ENCODE results near the gene PAQR9. TPM values are rescaled to one million over a fixed set of nuclear protein-coding genes. Genes with fewer than 3 reads are reported as not detected.

Gene PAQR9
- total and polyA plus RNA-seq, 2 of the 13 experiments (the other 11 are each of a cell fraction or from before 2014, with no cell fraction given) = 3.7 to 10.3 TPM

GRCh38 chr3:142941373-142942123 lies 21.9 kb downstream of the PAQR9 start (continued):
- no peak for TF ChIP-seq GMEB2 (CRISPR knock-in tag; IDR thresholded peaks at IDR 0.05; ENCODE audit: low read depth)
- peak; percentile 31; the same call in 1 of the 2 replicates for TF ChIP-seq EHMT2 (IDR thresholded peaks at IDR 0.05; ENCODE audit: borderline replicate concordance, low read depth, low read length)
- peak; percentile 97; the same call in 1 of the 2 replicates for TF ChIP-seq ERF (CRISPR knock-in tag; IDR thresholded peaks at IDR 0.05)
- peak; percentile 57; the same call in 1 of the 2 replicates for TF ChIP-seq SNAPC4 (CRISPR knock-in tag; IDR thresholded peaks at IDR 0.05)
- TF ChIP-seq HIC2 (CRISPR knock-in tag; IDR thresholded peaks at IDR 0.05; ENCODE audit: low read depth) = no peak
- TF ChIP-seq RNF219 (CRISPR knock-in tag; IDR thresholded peaks at IDR 0.05) = no peak
- peak; percentile 97 for TF ChIP-seq HNF4G (IDR thresholded peaks at IDR 0.05; ENCODE audit: borderline replicate concordance, low read depth, low read length)
- peak; percentile 92 for TF ChIP-seq HNF4G (CRISPR knock-in tag; IDR thresholded peaks at IDR 0.05; ENCODE audit: borderline replicate concordance, low read depth)
- TF ChIP-seq, protein P1, sequence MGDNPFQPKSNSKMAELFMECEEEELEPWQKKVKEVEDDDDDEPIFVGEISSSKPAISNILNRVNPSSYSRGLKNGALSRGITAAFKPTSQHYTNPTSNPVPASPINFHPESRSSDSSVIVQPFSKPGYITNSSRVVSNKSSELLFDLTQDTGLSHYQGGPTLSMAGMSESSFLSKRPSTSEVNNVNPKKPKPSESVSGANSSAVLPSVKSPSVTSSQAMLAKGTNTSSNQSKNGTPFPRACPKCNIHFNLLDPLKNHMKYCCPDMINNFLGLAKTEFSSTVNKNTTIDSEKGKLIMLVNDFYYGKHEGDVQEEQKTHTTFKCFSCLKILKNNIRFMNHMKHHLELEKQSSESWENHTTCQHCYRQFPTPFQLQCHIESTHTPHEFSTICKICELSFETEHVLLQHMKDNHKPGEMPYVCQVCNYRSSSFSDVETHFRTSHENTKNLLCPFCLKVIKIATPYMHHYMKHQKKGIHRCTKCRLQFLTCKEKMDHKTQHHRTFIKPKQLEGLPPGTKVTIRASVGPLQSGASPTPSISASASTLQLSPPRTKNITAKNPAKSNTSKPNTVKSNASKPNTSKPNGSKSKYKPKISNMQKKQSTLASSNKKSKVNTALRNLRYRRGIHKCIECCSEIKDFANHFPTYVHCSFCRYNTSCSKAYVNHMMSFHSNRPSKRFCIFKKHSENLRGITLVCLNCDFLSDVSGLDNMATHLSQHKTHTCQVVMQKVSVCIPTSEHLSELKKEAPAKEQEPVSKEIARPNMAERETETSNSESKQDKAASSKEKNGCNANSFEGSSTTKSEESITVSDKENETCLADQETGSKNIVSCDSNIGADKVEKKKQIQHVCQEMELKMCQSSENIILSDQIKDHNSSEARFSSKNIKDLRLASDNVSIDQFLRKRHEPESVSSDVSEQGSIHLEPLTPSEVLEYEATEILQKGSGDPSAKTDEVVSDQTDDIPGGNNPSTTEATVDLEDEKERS (CRISPR knock-in tag; IDR thresholded peaks at IDR 0.05) = peak; percentile 96
- no peak for TF ChIP-seq ZNF773 (CRISPR knock-in tag; IDR thresholded peaks at IDR 0.05; ENCODE audit: borderline replicate concordance)
- TF ChIP-seq WIZ (CRISPR knock-in tag; IDR thresholded peaks at IDR 0.05) = no peak
- peak; percentile 14 to 97; a peak in 3 of 4 replicates for TF ChIP-seq EP300 (IDR thresholded peaks at IDR 0.05; ENCODE audit: low read depth in 2 of 2, low read length in 2 of 2)
- peak; percentile 91 for TF ChIP-seq EP300 (CRISPR knock-in tag; IDR thresholded peaks at IDR 0.05; ENCODE audit: borderline replicate concordance)
- TF ChIP-seq ZNF543 (CRISPR knock-in tag; IDR thresholded peaks at IDR 0.05) = no peak; the same call in 1 of the 2 replicates
